OCI-LY3 (cell line): Measurements from ENCODE around the gene NOXO1.

ENCODE experiments used
- H2AFZ ChIP-seq: fragments of 200-600, 300-600 bp; shearing (Covaris generic); 2 replicates; pipeline ENCODE4 v1.6.0; 2014; ENCODE audit warnings: antibody characterized with exemption, low read depth, low read length
- H3K27ac ChIP-seq: fragments of 200-600, 300-600 bp; sonication (generic); 2 replicates; pipeline ENCODE4 v1.5.1; 2014; ENCODE audit warnings: mild to moderate bottlenecking, low read length, moderate library complexity, mixed read lengths
- H3K27me3 ChIP-seq: fragments of 200-600, 300-600 bp; sonication (generic); 2 replicates; pipeline ENCODE4 v1.6.1; 2014; ENCODE audit warnings: low read depth, low read length, mixed read lengths
- H3K36me3 ChIP-seq: fragments of 200-600, 300-600 bp; sonication (generic); replicated peaks from 2 replicates; pipeline ENCODE3; 2014; ENCODE audit warnings: low read depth, low read length, mixed read lengths
- H3K4me1 ChIP-seq: fragments of 300-600, 200-600 bp; sonication (generic); 2 replicates; pipeline ENCODE4 v1.6.1; 2014; ENCODE audit warnings: low read length, mixed read lengths
- H3K4me2 ChIP-seq: fragments of 200-600, 300-600 bp; sonication (generic); 2 replicates; pipeline ENCODE4 v1.6.1; 2014; ENCODE audit warnings: low read length, mixed read lengths
- H3K4me3 ChIP-seq: fragments of 300-600, 200-600 bp; sonication (generic); 2 replicates; pipeline ENCODE4 v1.5.1; 2014; ENCODE audit warnings: antibody characterized with exemption, mild to moderate bottlenecking, low read length, moderate library complexity
- H3K79me2 ChIP-seq: fragments of 300-600, 200-600 bp; shearing (Covaris generic); 2 replicates; pipeline ENCODE4 v1.6.1; 2014; ENCODE audit warnings: mild to moderate bottlenecking, low read length, mixed read lengths
- H3K9ac ChIP-seq: fragments of 300-600, 200-600 bp; shearing (Covaris generic); 2 replicates; pipeline ENCODE4 v1.6.0; 2014; ENCODE audit warnings: mild to moderate bottlenecking, low read length, moderate library complexity
- H3K9me3 ChIP-seq: fragments of 200-600, 300-600 bp; shearing (Covaris generic); 2 replicates; pipeline ENCODE4 v1.6.1; 2014; ENCODE audit warnings: low read length, mixed read lengths; ENCODE audit not compliant: insufficient read depth
- H4K20me1 ChIP-seq: fragments of 200-600, 300-600 bp; sonication (generic); 2 replicates; pipeline ENCODE4 v1.6.1; 2016; ENCODE audit warnings: low read length, mixed read lengths; ENCODE audit not compliant: insufficient read depth
- CTCF ChIP-seq: fragments of 200-600, 300-600 bp; sonication (generic); IDR thresholded peaks from 2 replicates; pipeline ENCODE4 v1.5.1; 2014; ENCODE audit warnings: antibody characterized with exemption, low read length, low read depth
- EZH2phosphoT487 ChIP-seq: fragments of 200-600 bp; shearing (Covaris generic); IDR thresholded peaks from 2 replicates; pipeline ENCODE4 v1.6.1; 2018; ENCODE audit warnings: antibody characterized with exemption, mixed run types, low read depth

Gene NOXO1

GRCh38 chr16:2006317-2006716 lies 25.0 kb upstream of the NOXO1 start:
- TF ChIP-seq EZH2phosphoT487 (no peak), CTCF (no peak)
- Histone ChIP-seq H3K79me2 (peaks cover 80% of the 10 kb centered on the region), H3K4me2 (no peak overlapping the region), H3K36me3 (peaks cover 33% of the 10 kb centered on the region), H3K27ac (no peak overlapping the region), H3K4me3 (no peak overlapping the region), H4K20me1 (peaks cover 60% of the 10 kb centered on the region), H3K9ac (no peak overlapping the region), H3K9me3 (no peaks in the 10 kb centered on the region), H3K4me1 (peaks cover 29% of the 10 kb centered on the region), H2AFZ (no peak overlapping the region), H3K27me3 (no peaks in the 10 kb centered on the region)

GRCh38 chr16:2005646-2006045 lies 24.4 kb upstream of the NOXO1 start:
- Histone ChIP-seq H3K9ac (no peak overlapping the region), H3K27ac (no peak overlapping the region), H3K4me1 (peaks cover 26% of the 10 kb centered on the region), H3K27me3 (no peaks in the 10 kb centered on the region), H2AFZ (no peak overlapping the region), H3K4me2 (no peak overlapping the region), H3K36me3 (peaks cover 39% of the 10 kb centered on the region), H3K9me3 (no peaks in the 10 kb centered on the region), H3K79me2 (peaks cover 78% of the 10 kb centered on the region), H3K4me3 (no peak overlapping the region), H4K20me1 (peaks cover 60% of the 10 kb centered on the region)
- TF ChIP-seq CTCF (peak; percentile 20), EZH2phosphoT487 (no peak)

GRCh38 chr16:2004795-2005517 lies 23.7 kb upstream of the NOXO1 start:
- Histone ChIP-seq H4K20me1 (peaks cover 60% of the 10 kb centered on the region), H3K27ac (no peak overlapping the region), H3K79me2 (peaks cover 71% of the 10 kb centered on the region), H3K9ac (no peak overlapping the region), H3K36me3 (peaks cover 39% of the 10 kb centered on the region), H3K27me3 (no peaks in the 10 kb centered on the region), H3K4me3 (no peak overlapping the region), H3K4me1 (peaks cover 22% of the 10 kb centered on the region), H3K4me2 (no peak overlapping the region), H2AFZ (no peak overlapping the region), H3K9me3 (no peaks in the 10 kb centered on the region)
- TF ChIP-seq EZH2phosphoT487 (no peak), CTCF (no peak)

- H3K36me3 ChIP-seq = peaks cover 42% of the 10 kb centered on the region
- TF ChIP-seq CTCF (peak; percentile 87), EZH2phosphoT487 (no peak)
- peaks cover 63% of the 10 kb centered on the region for H3K79me2 ChIP-seq
- H4K20me1 ChIP-seq = peaks cover 60% of the 10 kb centered on the region
- H2AFZ ChIP-seq = no peak overlapping the region
- H3K9ac ChIP-seq = no peak overlapping the region
- no peaks in the 10 kb centered on the region for H3K27me3 ChIP-seq
- H3K4me3 ChIP-seq = no peak overlapping the region
- peaks cover 22% of the 10 kb centered on the region for H3K4me1 ChIP-seq
- H3K27ac ChIP-seq = no peak overlapping the region
- H3K9me3 ChIP-seq = no peaks in the 10 kb centered on the region
- H3K4me2 ChIP-seq = peak overlapping the region; percentile 46
These were observed 22.8 kb upstream of the NOXO1 start for GRCh38 chr16:2003827-2004641.
